UCSD-AML1 (cell line): ENCODE results near the gene NSD1.

ENCODE experiments used
- DNase-seq: peaks from one replicate; lab custom pipeline; 2025; ENCODE audit not compliant: unreplicated experiment; lab: John Stamatoyannopoulos, UW

The NSD1 gene

GRCh38 chr5:177344891-177345290, 211.3 kb downstream of the NSD1 start:
- DNase-seq: no peak

- no peak for DNase-seq
Measured at GRCh38 chr5:177346820-177347219, 213.2 kb downstream of the NSD1 start.

GRCh38 chr5:177347699-177348098, 214.1 kb downstream of the NSD1 start:
- DNase-seq: no peak

GRCh38 chr5:177349362-177349647, 215.7 kb downstream of the NSD1 start:
- DNase-seq: no peak

GRCh38 chr5:177349762-177350161, 216.2 kb downstream of the NSD1 start:
- no peak for DNase-seq
